NCI-H1436 (cell line): ENCODE measurements around the gene MOB3B.

Experiments
- DNase-seq: peaks from one replicate; lab custom pipeline; 2025; lab: John Stamatoyannopoulos, UW

Gene MOB3B

GRCh38 chr9:27529316-27530278 is at the start of gene MOB3B:
MOB3B (minus strand) TSS chr9:27529814; CDS start chr9:27455550, 74,264 bp downstream.
- DNase-seq = no peak

- DNase-seq = peak; percentile 98
These were observed 44.3 kb upstream of the MOB3B start for GRCh38 chr9:27573634-27574590.

DNA sequence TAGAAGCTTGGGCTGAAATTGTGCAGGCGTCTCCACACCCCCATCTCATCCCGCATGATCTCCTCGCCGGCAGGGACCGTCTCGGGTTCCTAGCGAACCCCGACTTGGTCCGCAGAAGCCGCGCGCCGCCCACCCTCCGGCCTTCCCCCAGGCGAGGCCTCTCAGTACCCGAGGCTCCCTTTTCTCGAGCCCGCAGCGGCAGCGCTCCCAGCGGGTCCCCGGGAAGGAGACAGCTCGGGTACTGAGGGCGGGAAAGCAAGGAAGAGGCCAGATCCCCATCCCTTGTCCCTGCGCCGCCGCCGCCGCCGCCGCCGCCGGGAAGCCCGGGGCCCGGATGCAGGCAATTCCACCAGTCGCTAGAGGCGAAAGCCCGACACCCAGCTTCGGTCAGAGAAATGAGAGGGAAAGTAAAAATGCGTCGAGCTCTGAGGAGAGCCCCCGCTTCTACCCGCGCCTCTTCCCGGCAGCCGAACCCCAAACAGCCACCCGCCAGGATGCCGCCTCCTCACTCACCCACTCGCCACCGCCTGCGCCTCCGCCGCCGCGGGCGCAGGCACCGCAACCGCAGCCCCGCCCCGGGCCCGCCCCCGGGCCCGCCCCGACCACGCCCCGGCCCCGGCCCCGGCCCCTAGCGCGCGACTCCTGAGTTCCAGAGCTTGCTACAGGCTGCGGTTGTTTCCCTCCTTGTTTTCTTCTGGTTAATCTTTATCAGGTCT is 43.5 kb upstream of the MOB3B start, which contains the start of gene C9orf72:
TSS of gene C9orf72 (minus strand) at position 564 of the 716 bp plus-strand sequence. CDS start 6,361 bp downstream, outside the sequence.
- peak; percentile 82 for DNase-seq

- no peak for DNase-seq
These were observed 42.9 kb upstream of the MOB3B start for GRCh38 chr9:27572566-27572917.

- DNase-seq = no peak
These were observed 42.4 kb upstream of the MOB3B start for GRCh38 chr9:27572061-27572460.

DNA sequence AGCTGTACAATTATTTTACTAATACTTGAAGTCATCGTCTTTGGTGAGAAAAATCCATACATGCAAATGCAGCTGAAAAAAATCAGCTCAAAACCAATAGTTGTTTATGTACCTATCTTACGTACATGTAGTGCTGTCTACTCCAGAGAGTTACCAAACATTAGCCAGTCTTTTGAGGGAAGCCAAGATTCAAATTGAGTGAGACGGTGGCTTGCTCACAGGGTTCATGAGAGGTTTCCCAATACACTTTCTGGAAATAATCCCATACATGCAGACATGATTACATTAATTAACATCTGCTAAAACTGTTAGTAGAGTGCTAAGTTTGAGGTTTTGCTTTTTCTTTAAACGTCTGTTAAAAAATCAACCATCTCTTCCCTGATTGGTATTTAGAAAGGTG is 41.4 kb upstream of the MOB3B start:
- DNase-seq = no peak

DNA sequence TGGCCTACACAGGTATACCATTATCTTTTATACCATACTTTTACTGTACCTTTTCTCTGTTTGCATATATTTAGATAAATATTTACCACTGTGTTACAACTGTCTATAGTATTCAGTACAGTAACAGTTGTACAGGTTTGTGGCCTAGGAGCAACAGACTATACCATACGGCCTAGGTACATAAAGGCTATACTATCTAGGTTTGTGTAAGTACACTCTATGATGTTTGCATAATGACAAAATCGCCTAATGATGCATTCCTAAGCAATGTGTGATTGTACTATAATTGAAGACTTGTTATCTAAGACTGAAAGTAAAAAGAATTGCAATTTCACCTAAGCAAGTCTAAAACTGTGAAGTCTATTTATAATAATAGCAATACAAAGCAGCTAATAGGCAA is 39.8 kb upstream of the MOB3B start:
- DNase-seq = no peak

GRCh38 chr9:27566118-27566517 is 36.5 kb upstream of the MOB3B start:
- DNase-seq = no peak

GRCh38 chr9:27565696-27566095 is 36.1 kb upstream of the MOB3B start:
- no peak for DNase-seq

DNA sequence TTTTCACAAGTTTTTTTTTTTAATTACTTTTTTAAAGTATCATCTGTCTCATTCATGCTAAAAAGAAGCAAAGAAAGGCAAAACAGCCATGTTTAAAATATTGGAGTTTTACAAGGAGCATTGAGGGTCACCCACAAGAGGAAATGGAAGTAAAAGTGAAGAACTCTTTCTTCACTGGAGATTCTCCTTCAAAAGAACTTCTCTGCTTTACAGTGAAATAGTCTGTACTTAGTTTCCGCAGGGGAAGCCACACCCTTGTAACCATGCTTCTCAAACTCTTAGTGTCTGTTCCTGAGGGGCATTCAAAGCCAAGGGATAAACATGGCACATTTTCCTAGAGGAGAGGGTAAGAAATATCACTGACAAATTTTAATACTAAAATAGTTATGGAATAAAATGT is 35.1 kb upstream of the MOB3B start:
- no peak for DNase-seq

DNA sequence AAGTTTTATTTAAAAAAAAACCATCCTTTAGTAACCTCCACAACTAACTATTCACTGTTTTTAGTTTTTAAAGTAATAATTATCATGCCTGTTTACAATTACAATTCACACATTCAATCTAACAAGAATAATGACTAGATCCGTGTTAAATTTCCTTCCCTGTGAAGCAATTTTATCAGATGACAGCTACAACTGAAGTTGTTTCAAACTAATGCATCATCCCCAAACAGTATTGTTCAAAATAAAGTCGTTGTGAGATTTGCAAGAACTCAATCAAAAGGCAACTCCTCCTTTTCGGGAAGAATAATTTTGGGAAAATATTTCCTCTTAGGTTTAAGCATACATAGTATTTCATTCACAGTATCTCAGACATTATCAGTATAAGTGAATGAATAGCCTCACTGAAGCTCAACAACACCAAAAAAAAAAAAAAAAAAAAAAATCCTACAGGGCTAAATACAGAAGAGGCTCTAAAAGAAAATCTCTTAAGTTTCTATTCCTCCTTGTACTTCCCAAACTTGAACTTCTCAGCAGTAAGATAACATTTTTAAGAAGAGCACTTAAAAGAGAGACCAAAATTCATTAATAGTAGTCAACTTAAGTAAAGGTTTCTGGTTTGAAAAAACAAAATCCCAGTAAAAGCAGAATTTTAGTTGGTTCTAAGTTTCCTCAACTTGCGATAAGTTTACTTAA is 34.3 kb upstream of the MOB3B start:
- DNase-seq = no peak

DNA sequence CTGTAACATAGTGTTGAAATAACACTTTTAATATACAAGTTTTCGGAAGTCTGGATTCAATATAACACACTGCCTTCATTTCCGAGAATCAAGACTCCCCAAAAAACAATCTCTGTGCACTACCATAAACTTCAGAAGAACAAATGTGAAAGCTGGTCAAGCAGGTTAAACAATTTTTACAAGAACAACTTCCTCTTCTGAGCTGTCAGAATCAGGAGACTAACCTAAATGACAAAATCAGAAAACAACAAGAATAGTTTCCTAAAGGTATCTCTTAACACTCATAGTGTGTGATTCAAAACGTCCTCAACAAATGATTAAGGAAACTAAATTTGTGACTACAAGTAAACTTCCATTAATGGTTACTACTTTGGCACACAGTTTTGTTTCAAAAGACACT is 32.1 kb upstream of the MOB3B start:
- no peak for DNase-seq

DNA sequence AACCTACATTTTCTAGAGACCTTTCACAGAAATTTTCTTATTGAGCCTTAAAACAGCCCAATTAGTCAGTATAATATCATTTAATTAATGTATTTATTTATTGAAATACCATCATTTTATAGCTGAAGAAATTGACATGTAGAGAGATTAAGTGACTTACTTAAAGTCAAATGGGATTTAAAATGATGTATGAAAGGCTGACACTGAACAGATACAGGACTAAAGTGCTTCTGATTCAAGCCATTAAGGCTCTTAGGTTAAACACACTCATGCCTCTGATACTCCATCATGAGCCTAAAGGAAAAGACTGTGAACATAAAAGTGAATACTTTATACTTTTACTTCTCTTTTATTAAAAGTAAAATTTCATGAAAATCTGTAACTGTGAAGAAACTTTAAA is 30.8 kb upstream of the MOB3B start:
- no peak for DNase-seq

DNA sequence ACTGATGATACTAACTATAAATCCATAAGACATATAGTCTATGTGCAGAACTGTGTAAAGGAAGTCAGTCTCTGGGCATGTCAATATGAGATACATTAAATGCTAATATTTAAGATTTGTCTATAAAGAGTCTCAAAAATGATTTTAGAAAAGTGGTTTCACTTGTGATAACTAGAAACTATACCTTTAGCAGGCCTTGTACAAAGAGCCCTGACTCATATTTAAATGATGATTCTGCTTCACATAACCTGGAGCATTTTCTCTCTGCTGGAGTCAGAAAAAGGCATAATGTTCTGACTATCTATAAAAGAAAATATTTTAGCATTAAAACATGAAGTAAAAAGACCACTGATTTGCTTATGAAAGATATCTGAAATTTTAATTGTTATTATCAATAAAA is 28.7 kb upstream of the MOB3B start:
- DNase-seq = no peak

DNA sequence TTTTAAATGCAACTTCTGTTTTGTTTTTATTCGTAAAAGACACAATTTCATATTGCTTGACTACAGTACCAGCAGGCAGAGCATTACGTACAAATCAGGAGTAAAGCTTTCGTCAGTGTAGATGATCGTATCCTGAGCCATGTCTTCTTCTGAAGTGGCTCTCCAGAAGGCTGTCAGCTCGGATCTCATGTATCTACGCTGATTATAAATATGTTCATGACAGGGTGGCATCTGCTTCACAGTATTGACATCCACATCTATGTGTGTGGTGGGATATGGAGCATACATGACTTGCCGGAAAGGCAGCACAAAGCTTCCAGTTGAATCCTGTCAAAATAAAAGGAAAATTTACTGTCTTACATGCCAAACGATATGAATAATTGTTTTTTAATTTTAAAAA is 26.9 kb upstream of the MOB3B start:
- DNase-seq = no peak

DNA sequence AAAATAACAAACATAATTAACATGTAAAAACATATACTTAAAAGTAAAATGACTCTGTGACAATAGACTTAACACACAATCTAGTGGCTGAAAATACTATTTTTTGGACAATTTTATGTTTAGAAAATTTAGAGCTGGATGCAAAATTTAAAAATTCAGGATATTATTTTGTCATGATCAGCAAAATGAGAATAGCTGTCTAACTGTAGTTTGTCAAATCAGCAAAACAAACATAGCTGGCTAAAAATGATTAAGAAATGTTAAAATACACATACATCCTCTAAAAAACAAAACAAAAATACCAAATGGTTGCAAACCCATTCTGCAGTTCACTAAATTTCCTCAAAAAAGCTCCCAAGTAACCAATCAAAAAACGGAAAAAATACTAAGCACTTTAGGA is 25.1 kb upstream of the MOB3B start:
- no peak for DNase-seq

- DNase-seq = no peak
These were observed 19.7 kb upstream of the MOB3B start for GRCh38 chr9:27549196-27549755.

DNA sequence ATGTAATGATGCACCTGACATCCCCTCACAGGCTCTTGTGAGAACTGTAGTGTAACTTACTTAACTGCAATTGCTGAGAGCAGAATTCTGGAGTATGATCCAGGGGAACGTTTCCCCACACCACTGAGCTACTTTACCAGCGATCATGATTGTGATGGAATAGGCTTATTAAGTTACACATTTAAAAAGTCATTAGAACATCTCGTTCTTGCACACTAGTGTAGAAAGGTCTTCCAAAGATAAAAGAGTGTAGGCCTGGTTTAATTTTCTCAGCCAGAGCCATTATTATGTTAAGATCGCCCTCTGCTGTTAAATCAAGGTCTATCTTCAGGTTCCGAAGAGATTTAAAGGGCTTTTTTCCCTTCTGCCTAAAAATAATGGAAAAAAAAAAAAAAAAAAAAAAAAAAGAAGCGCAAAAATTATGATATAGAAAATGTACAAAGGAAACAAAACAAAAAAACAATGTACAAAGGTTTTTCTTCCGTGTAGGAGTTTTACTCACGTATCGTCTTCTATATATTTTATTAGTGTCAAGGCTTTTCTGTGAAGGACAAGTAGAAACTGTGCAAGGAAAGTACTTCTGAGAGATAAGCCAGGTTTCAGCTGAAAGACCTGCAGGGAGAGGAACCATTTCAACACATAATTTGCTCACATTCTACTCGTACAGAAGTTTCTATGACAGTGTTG is 18.6 kb upstream of the MOB3B start:
- peak; percentile 31 for DNase-seq

DNA sequence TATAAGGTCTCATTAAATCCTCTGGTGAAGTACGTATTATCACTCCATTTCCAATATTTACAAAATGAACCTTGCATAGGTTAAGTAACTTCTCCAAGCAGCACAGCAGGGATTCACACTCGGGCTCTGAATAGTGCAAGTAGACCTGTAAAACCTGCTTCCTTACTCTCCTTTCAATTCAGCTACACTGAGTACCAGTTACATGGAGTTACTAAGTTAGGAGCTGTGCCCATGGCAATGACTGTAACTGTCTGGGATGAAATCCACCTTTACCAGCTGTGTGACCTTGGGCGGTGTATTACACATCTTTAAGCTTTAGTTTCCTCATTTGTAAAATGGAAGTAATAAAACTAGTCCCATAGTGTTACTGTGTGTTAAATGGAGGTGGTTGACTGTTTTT is 15.9 kb upstream of the MOB3B start:
- DNase-seq = no peak

GRCh38 chr9:27542508-27542907 is 12.9 kb upstream of the MOB3B start:
- DNase-seq = no peak
